SK-N-SH treated with all-trans-retinoic acid at 6 μM for 48 hours (cell line): ENCODE results near the gene HOXB1.

Experiments used
- ATAC-seq: fragments of 200-7000 bp; cut with Tn5 transposase; 3 replicates; pipeline ENCODE4 v1.9.1; 2020; ENCODE audit warnings: mild to moderate bottlenecking, moderate library complexity
- ARNTL ChIP-seq: fragments of 450-650 bp; formaldehyde crosslinking; IDR thresholded peaks from 2 replicates; pipeline ENCODE4 v1.5.0; 2020; ENCODE audit warnings: low read depth, mild to moderate bottlenecking, moderate library complexity, borderline replicate concordance
- BACH2 ChIP-seq: fragments of 250-450 bp; sonication (Bioruptor Pico); IDR thresholded peaks from 2 replicates; pipeline ENCODE4 v1.9.0; 2021; ENCODE audit warnings: mild to moderate bottlenecking, borderline replicate concordance
- CSDC2 ChIP-seq: fragments of 250-450 bp; sonication (Bioruptor Pico); IDR thresholded peaks from 2 replicates; pipeline ENCODE4 v1.5.0; 2020; ENCODE audit warnings: mild to moderate bottlenecking, moderate library complexity
- CSRNP3 ChIP-seq: fragments of 250-450 bp; sonication (Bioruptor Pico); IDR thresholded peaks from 2 replicates; pipeline ENCODE4 v1.5.1; 2021; ENCODE audit warnings: mild to moderate bottlenecking, moderate library complexity
- ESRRG ChIP-seq: fragments of 250-450 bp; sonication (Bioruptor Pico); IDR thresholded peaks from 2 replicates; pipeline ENCODE4 v1.6.1; 2021; ENCODE audit warnings: mild to moderate bottlenecking
- GLIS3 ChIP-seq: fragments of 250-450 bp; sonication (Bioruptor Pico); IDR thresholded peaks from 2 replicates; pipeline ENCODE4 v1.5.0; 2020; ENCODE audit warnings: mild to moderate bottlenecking, moderate library complexity
- ISL1 ChIP-seq: fragments of 250-450 bp; sonication (Bioruptor Pico); IDR thresholded peaks from 2 replicates; pipeline ENCODE4 v2.1.2; 2022; ENCODE audit warnings: mild to moderate bottlenecking, moderate library complexity
- OSR1 ChIP-seq: fragments of 250-450 bp; sonication (Bioruptor Pico); IDR thresholded peaks from 2 replicates; pipeline ENCODE4 v1.8.0; 2022; ENCODE audit warnings: moderate library complexity, mild to moderate bottlenecking, inconsistent platforms
- RARB ChIP-seq: fragments of 250-450 bp; sonication (Bioruptor Pico); IDR thresholded peaks from 2 replicates; pipeline ENCODE4 v1.8.0; 2021; ENCODE audit warnings: mild to moderate bottlenecking, moderate library complexity
- SNAI2 ChIP-seq: fragments of 250-450 bp; sonication (Bioruptor Pico); IDR thresholded peaks from 2 replicates; pipeline ENCODE4 v1.5.0; 2020; ENCODE audit warnings: mild to moderate bottlenecking, moderate library complexity
- ZFP3 ChIP-seq: fragments of 250-450 bp; sonication (Bioruptor Pico); IDR thresholded peaks from 2 replicates; pipeline ENCODE4 v1.5.0; 2020; ENCODE audit warnings: mild to moderate bottlenecking, moderate library complexity
- ZFP30 ChIP-seq: fragments of 450-650 bp; formaldehyde crosslinking; IDR thresholded peaks from 2 replicates; pipeline ENCODE4 v1.5.0; 2022; ENCODE audit warnings: mild to moderate bottlenecking, moderate library complexity
- ZNF565 ChIP-seq: fragments of 450-650 bp; formaldehyde crosslinking; conservative IDR thresholded peaks from 2 replicates; pipeline ENCODE4 v1.5.0; 2020; ENCODE audit warnings: low read depth, mild to moderate bottlenecking, moderate library complexity
- ZNF70 ChIP-seq: fragments of 450-650 bp; formaldehyde crosslinking; IDR thresholded peaks from 2 replicates; pipeline ENCODE4 v1.5.0; 2020; ENCODE audit warnings: mild to moderate bottlenecking, moderate library complexity
- ZNF8 ChIP-seq: fragments of 450-650 bp; formaldehyde crosslinking; IDR thresholded peaks from 2 replicates; pipeline ENCODE4 v1.5.0; 2020; ENCODE audit warnings: mild to moderate bottlenecking, moderate library complexity
- TF ChIP-seq, protein P1 (sequence below): fragments of 250-450 bp; sonication (Bioruptor Pico); IDR thresholded peaks from 2 replicates; pipeline ENCODE4 v1.8.0; 2021; ENCODE audit warnings: low read depth, mild to moderate bottlenecking, moderate library complexity, borderline replicate concordance
- TF ChIP-seq, protein P2 (sequence below): fragments of 250-450 bp; sonication (Bioruptor Pico); IDR thresholded peaks from 2 replicates; pipeline ENCODE4 v1.8.0; 2020; ENCODE audit warnings: mild to moderate bottlenecking, moderate library complexity, borderline replicate concordance
- TF ChIP-seq, protein P3 (sequence below): fragments of 250-450 bp; sonication (Bioruptor Pico); IDR thresholded peaks from 2 replicates; pipeline ENCODE4 v1.5.0; 2020; ENCODE audit warnings: mild to moderate bottlenecking, moderate library complexity

Gene HOXB1

DNA sequence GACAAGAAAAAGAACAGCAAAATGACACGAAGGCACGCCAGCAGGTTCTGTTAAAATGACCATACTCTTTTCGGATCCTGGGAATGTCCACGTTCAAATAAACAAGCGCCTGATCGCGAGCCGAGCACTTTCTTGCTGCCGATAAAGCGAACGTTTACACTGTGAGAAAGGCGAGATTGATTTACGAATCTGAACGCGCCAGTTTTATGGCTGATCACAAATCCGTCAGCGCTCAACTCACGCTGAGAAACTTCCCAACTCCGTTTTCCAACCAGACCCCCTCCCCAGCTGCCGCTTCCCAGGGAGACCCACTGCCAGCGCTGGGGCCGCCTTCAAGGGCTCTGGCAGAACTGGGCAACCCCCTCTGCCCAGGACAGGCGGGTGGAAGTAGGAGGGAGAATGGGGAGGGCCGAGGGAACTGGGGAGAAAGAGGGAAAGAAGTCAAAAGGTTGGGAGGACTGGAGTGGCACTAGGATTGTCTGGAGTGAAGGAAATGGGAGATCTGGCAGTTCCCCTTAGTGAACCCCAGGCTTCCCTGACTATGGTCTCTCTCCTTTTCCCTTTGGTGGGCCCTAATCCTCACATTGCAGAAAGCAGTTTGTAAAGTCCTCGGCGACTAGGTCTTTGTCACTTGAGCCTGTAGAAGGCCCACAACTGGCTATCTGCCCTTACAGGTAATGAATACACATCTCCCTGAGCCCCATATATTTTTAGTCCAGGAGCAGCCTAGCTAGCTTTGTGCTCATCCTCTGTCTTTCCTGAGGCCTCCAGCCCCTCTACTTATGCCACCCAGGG, 40.4 kb upstream of the HOXB1 start:
- TF ChIP-seq, protein P1, sequence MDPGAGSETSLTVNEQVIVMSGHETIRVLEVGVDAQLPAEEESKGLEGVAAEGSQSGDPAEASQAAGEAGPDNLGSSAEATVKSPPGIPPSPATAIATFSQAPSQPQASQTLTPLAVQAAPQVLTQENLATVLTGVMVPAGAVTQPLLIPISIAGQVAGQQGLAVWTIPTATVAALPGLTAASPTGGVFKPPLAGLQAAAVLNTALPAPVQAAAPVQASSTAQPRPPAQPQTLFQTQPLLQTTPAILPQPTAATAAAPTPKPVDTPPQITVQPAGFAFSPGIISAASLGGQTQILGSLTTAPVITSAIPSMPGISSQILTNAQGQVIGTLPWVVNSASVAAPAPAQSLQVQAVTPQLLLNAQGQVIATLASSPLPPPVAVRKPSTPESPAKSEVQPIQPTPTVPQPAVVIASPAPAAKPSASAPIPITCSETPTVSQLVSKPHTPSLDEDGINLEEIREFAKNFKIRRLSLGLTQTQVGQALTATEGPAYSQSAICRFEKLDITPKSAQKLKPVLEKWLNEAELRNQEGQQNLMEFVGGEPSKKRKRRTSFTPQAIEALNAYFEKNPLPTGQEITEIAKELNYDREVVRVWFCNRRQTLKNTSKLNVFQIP (CRISPR knock-in tag): no peak
- TF ChIP-seq ZNF8 (CRISPR knock-in tag) (no peak), ARNTL (CRISPR knock-in tag) (no peak), ZNF565 (no peak), GLIS3 (CRISPR knock-in tag) (no peak), ZNF70 (no peak), ESRRG (no peak), ISL1 (CRISPR knock-in tag) (no peak), ZFP30 (no peak), BACH2 (CRISPR knock-in tag) (no peak)
- TF ChIP-seq, protein P2, sequence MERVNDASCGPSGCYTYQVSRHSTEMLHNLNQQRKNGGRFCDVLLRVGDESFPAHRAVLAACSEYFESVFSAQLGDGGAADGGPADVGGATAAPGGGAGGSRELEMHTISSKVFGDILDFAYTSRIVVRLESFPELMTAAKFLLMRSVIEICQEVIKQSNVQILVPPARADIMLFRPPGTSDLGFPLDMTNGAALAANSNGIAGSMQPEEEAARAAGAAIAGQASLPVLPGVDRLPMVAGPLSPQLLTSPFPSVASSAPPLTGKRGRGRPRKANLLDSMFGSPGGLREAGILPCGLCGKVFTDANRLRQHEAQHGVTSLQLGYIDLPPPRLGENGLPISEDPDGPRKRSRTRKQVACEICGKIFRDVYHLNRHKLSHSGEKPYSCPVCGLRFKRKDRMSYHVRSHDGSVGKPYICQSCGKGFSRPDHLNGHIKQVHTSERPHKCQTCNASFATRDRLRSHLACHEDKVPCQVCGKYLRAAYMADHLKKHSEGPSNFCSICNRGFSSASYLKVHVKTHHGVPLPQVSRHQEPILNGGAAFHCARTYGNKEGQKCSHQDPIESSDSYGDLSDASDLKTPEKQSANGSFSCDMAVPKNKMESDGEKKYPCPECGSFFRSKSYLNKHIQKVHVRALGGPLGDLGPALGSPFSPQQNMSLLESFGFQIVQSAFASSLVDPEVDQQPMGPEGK (CRISPR knock-in tag): no peak
- ATAC-seq: no peak

GRCh38 chr17:48570325-48571023, 39.7 kb upstream of the HOXB1 start:
- TF ChIP-seq ZNF565 (no peak), ZFP30 (no peak), GLIS3 (CRISPR knock-in tag) (no peak), ZNF8 (CRISPR knock-in tag) (no peak), ZFP3 (CRISPR knock-in tag) (no peak), ARNTL (CRISPR knock-in tag) (no peak), OSR1 (CRISPR knock-in tag) (no peak), RARB (no peak), BACH2 (CRISPR knock-in tag) (no peak), CSRNP3 (CRISPR knock-in tag) (no peak), CSDC2 (no peak), SNAI2 (CRISPR knock-in tag) (no peak)
- TF ChIP-seq, protein P3, sequence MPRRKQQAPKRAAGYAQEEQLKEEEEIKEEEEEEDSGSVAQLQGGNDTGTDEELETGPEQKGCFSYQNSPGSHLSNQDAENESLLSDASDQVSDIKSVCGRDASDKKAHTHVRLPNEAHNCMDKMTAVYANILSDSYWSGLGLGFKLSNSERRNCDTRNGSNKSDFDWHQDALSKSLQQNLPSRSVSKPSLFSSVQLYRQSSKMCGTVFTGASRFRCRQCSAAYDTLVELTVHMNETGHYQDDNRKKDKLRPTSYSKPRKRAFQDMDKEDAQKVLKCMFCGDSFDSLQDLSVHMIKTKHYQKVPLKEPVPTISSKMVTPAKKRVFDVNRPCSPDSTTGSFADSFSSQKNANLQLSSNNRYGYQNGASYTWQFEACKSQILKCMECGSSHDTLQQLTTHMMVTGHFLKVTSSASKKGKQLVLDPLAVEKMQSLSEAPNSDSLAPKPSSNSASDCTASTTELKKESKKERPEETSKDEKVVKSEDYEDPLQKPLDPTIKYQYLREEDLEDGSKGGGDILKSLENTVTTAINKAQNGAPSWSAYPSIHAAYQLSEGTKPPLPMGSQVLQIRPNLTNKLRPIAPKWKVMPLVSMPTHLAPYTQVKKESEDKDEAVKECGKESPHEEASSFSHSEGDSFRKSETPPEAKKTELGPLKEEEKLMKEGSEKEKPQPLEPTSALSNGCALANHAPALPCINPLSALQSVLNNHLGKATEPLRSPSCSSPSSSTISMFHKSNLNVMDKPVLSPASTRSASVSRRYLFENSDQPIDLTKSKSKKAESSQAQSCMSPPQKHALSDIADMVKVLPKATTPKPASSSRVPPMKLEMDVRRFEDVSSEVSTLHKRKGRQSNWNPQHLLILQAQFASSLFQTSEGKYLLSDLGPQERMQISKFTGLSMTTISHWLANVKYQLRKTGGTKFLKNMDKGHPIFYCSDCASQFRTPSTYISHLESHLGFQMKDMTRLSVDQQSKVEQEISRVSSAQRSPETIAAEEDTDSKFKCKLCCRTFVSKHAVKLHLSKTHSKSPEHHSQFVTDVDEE (CRISPR knock-in tag): no peak
- TF ChIP-seq, protein P2 (CRISPR knock-in tag): no peak
- TF ChIP-seq, protein P1 (CRISPR knock-in tag): no peak
- ATAC-seq: no peak; the same call in 2 of the 3 replicates
